Measurements from ENCODE around the gene PON1.

PON1 gene

GRCh38 chr7:95311389-95311788 lies 12.9 kb downstream of the PON1 start:
- Histone ChIP-seq H2AFZ (ENCODE audit: low read depth, low read length) (no peak overlapping the region), H3K36me3 (ENCODE audit: insufficient read depth, low read length) (no peaks in the 10 kb centered on the region), H3K9me3 (ENCODE audit: low read length) (no peaks in the 10 kb centered on the region), H3K27me3 (ENCODE audit: insufficient read depth, low read length) (no peaks in the 10 kb centered on the region), H3K4me3 (ENCODE audit: low read length) (no peak overlapping the region), H3K4me1 (ENCODE audit: insufficient read depth, low read length) (peaks cover 13% of the 10 kb centered on the region)

DNA sequence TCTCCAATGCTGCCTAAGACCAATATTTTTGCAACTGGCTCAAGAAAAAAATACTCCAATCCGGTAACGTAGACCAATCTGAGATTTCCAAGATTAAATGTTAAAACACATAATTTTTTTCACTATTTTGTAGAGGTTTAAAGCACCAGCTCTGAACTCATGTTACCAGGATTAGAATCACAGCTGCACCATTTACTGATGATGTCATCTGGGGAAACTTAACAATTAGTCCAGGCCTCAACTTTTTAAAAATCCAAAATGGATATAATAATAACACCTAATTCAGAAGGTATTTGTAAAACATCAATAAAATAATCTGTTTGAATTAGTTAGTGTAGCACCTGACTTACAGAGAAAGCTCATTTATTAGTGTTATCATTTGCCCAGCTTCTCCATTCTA lies 14.4 kb downstream of the PON1 start:
- no peak overlapping the region for H3K4me3 ChIP-seq (ENCODE audit: low read length)
- H2AFZ ChIP-seq (ENCODE audit: low read depth, low read length): no peak overlapping the region
- H3K36me3 ChIP-seq (ENCODE audit: insufficient read depth, low read length): no peaks in the 10 kb centered on the region
- H3K27me3 ChIP-seq (ENCODE audit: insufficient read depth, low read length): no peaks in the 10 kb centered on the region
- H3K9me3 ChIP-seq (ENCODE audit: low read length): no peaks in the 10 kb centered on the region
- peaks cover 13% of the 10 kb centered on the region for H3K4me1 ChIP-seq (ENCODE audit: insufficient read depth, low read length)

DNA sequence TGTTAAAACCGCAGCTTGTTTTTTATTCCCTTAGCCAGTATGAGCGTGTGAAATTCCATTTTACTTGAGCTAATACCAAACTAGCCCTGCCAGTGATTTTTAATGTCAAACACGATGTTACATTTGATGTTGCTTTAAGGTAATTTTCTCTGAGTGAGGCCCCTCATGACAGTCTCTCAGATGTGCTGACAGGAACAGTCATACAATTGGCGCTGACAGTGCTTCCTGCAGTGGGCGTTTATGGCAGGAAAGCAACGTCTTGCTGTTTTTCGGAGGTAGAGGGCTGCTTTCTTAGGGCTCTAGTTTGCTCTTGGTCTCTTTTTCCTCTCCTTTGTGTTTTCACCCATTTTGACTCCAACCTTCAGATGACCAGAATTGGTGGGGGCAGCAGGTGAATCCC lies 19.3 kb downstream of the PON1 start:
- no peaks in the 10 kb centered on the region for H3K36me3 ChIP-seq (ENCODE audit: insufficient read depth, low read length)
- no peak overlapping the region for H2AFZ ChIP-seq (ENCODE audit: low read depth, low read length)
- no peak overlapping the region for H3K4me3 ChIP-seq (ENCODE audit: low read length)
- H3K27me3 ChIP-seq (ENCODE audit: insufficient read depth, low read length): no peaks in the 10 kb centered on the region
- peaks cover 22% of the 10 kb centered on the region for H3K4me1 ChIP-seq (ENCODE audit: insufficient read depth, low read length)
- H3K9me3 ChIP-seq (ENCODE audit: low read length): no peaks in the 10 kb centered on the region

GRCh38 chr7:95303013-95303905 lies 21.1 kb downstream of the PON1 start:
- peaks cover 8% of the 10 kb centered on the region for H3K4me1 ChIP-seq (ENCODE audit: insufficient read depth, low read length)
- H3K4me3 ChIP-seq (ENCODE audit: low read length): no peak overlapping the region
- H3K27me3 ChIP-seq (ENCODE audit: insufficient read depth, low read length): no peaks in the 10 kb centered on the region
- no peak overlapping the region for H2AFZ ChIP-seq (ENCODE audit: low read depth, low read length)
- no peaks in the 10 kb centered on the region for H3K36me3 ChIP-seq (ENCODE audit: insufficient read depth, low read length)
- H3K9me3 ChIP-seq (ENCODE audit: low read length): no peaks in the 10 kb centered on the region

- no peaks in the 10 kb centered on the region for H3K27me3 ChIP-seq (ENCODE audit: insufficient read depth, low read length)
- no peak overlapping the region for H3K4me3 ChIP-seq (ENCODE audit: low read length)
- no peak overlapping the region for H2AFZ ChIP-seq (ENCODE audit: low read depth, low read length)
- no peaks in the 10 kb centered on the region for H3K9me3 ChIP-seq (ENCODE audit: low read length)
- no peaks in the 10 kb centered on the region for H3K36me3 ChIP-seq (ENCODE audit: insufficient read depth, low read length)
- peaks cover 4% of the 10 kb centered on the region for H3K4me1 ChIP-seq (ENCODE audit: insufficient read depth, low read length)
These were observed 26.2 kb downstream of the PON1 start for GRCh38 chr7:95298091-95298490.

- H3K27me3 ChIP-seq (ENCODE audit: insufficient read depth, low read length): no peaks in the 10 kb centered on the region
- no peak overlapping the region for H2AFZ ChIP-seq (ENCODE audit: low read depth, low read length)
- no peaks in the 10 kb centered on the region for H3K36me3 ChIP-seq (ENCODE audit: insufficient read depth, low read length)
- H3K9me3 ChIP-seq (ENCODE audit: low read length): no peaks in the 10 kb centered on the region
- H3K4me3 ChIP-seq (ENCODE audit: low read length): no peak overlapping the region
- peaks cover 5% of the 10 kb centered on the region for H3K4me1 ChIP-seq (ENCODE audit: insufficient read depth, low read length)
These were observed 27.3 kb downstream of the PON1 start for GRCh38 chr7:95297041-95297440.

DNA sequence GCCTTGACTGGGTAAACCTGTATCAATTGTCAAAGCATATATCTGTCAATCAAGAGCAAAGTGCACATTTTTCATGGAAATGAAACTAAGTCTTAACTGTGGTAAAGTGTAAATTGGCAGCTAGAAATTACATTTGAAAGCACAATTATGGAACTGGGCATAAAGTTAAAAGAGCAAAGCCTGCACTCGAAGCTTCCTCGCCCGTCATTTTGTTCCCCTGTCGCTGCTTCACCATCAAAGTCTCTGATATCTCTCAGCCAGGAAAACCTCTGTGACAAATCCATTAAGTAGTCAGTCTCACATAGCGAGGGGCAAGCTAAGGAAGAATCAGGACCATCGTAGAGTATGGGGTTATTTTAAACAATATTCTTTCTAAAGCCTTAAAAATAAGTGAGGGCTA lies 27.9 kb downstream of the PON1 start:
- Histone ChIP-seq H3K4me3 (ENCODE audit: low read length) (no peak overlapping the region), H3K36me3 (ENCODE audit: insufficient read depth, low read length) (no peaks in the 10 kb centered on the region), H3K4me1 (ENCODE audit: insufficient read depth, low read length) (peaks cover 5% of the 10 kb centered on the region), H2AFZ (ENCODE audit: low read depth, low read length) (no peak overlapping the region), H3K27me3 (ENCODE audit: insufficient read depth, low read length) (no peaks in the 10 kb centered on the region), H3K9me3 (ENCODE audit: low read length) (no peaks in the 10 kb centered on the region)

GRCh38 chr7:95295397-95295796 lies 28.9 kb downstream of the PON1 start:
- H3K27me3 ChIP-seq (ENCODE audit: insufficient read depth, low read length): no peaks in the 10 kb centered on the region
- peaks cover 5% of the 10 kb centered on the region for H3K4me1 ChIP-seq (ENCODE audit: insufficient read depth, low read length)
- no peaks in the 10 kb centered on the region for H3K9me3 ChIP-seq (ENCODE audit: low read length)
- no peak overlapping the region for H2AFZ ChIP-seq (ENCODE audit: low read depth, low read length)
- no peak overlapping the region for H3K4me3 ChIP-seq (ENCODE audit: low read length)
- H3K36me3 ChIP-seq (ENCODE audit: insufficient read depth, low read length): peaks cover under 1% of the 10 kb centered on the region

DNA sequence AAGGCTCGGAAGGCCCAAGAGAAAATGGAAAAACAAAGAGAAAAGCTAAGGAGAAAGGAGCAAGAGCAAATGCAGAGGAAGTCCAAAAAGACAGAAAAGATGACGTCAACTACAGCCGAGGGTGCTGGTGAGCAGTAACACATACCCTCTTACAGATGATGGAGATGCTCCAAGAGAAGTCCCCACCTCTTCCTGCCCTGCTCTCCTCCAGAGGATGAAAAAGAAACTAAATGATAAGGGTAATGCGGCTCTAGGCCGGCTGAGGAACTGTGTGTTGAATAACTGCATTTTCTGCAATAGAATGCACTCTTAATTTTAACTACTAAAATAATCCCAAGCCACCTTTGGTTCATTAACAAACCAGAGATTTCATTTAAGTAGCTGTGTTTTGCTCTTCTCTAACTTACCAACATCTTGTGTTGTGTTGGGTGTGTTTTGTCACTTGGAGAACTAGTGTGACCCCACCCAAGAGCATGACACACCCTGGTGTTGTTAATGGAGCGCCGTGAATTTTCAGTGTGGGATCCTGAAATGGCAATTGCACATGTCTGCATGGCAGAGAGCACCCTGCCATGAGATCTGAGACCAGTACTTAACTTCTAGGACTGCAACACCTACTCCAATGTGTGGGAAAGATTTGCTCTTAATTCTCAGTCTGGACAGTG lies 34.0 kb downstream of the PON1 start:
- peaks cover 5% of the 10 kb centered on the region for H3K4me1 ChIP-seq (ENCODE audit: insufficient read depth, low read length)
- H3K36me3 ChIP-seq (ENCODE audit: insufficient read depth, low read length): peaks cover 3% of the 10 kb centered on the region
- H3K4me3 ChIP-seq (ENCODE audit: low read length): no peak overlapping the region
- H2AFZ ChIP-seq (ENCODE audit: low read depth, low read length): no peak overlapping the region
- H3K9me3 ChIP-seq (ENCODE audit: low read length): no peaks in the 10 kb centered on the region
- H3K27me3 ChIP-seq (ENCODE audit: insufficient read depth, low read length): no peaks in the 10 kb centered on the region

DNA sequence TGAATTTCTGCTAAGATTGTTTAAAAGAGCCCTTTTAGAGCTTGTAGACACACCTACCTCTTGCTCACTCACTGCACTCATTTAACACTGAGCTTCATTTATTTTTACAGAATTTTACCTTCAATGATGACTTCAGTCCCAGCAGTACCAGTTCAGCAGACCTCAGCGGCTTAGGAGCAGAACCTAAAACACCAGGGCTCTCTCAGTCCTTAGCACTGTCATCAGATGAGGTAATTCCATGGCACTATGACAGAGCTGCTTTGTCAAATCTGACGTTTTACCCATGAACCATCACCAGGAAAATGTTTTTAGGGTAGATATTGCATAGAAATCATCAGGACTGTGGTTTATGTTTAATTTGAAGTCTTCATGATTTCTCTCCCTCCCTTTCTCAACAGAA lies 38.2 kb downstream of the PON1 start:
- Histone ChIP-seq H3K27me3 (ENCODE audit: insufficient read depth, low read length) (no peaks in the 10 kb centered on the region), H3K36me3 (ENCODE audit: insufficient read depth, low read length) (peaks cover 3% of the 10 kb centered on the region), H3K4me3 (ENCODE audit: low read length) (no peak overlapping the region), H3K9me3 (ENCODE audit: low read length) (no peaks in the 10 kb centered on the region), H2AFZ (ENCODE audit: low read depth, low read length) (no peak overlapping the region), H3K4me1 (ENCODE audit: insufficient read depth, low read length) (no peaks in the 10 kb centered on the region)

- Histone ChIP-seq H3K9me3 (ENCODE audit: low read length) (no peaks in the 10 kb centered on the region), H3K4me1 (ENCODE audit: insufficient read depth, low read length) (no peaks in the 10 kb centered on the region), H2AFZ (ENCODE audit: low read depth, low read length) (no peak overlapping the region), H3K4me3 (ENCODE audit: low read length) (no peak overlapping the region), H3K36me3 (ENCODE audit: insufficient read depth, low read length) (no peaks in the 10 kb centered on the region), H3K27me3 (ENCODE audit: insufficient read depth, low read length) (no peaks in the 10 kb centered on the region)
These were observed 44.9 kb downstream of the PON1 start for GRCh38 chr7:95279417-95279816.

DNA sequence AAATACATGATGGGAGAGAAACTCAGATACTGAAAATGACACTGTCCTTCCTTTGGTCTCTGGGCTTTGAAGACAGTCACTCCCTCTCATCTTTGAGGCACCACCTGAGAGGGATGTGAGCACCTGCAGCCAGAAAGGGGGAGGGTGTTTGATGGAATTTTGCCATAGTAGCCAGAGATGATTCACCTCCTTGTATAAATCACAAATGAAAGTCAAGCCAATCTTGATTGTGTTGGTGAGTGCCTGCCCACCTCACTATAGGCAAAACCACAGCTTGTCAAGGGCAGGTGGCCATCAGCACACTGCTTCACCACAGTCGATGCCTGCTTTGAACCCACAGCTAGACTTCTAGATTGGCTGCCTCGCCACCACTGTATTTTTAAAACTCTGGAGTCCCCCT lies 48.2 kb downstream of the PON1 start:
- peaks cover 5% of the 10 kb centered on the region for H3K36me3 ChIP-seq (ENCODE audit: insufficient read depth, low read length)
- H3K4me1 ChIP-seq (ENCODE audit: insufficient read depth, low read length): no peaks in the 10 kb centered on the region
- H3K27me3 ChIP-seq (ENCODE audit: insufficient read depth, low read length): no peaks in the 10 kb centered on the region
- H3K4me3 ChIP-seq (ENCODE audit: low read length): no peak overlapping the region
- no peak overlapping the region for H2AFZ ChIP-seq (ENCODE audit: low read depth, low read length)
- no peaks in the 10 kb centered on the region for H3K9me3 ChIP-seq (ENCODE audit: low read length)

DNA sequence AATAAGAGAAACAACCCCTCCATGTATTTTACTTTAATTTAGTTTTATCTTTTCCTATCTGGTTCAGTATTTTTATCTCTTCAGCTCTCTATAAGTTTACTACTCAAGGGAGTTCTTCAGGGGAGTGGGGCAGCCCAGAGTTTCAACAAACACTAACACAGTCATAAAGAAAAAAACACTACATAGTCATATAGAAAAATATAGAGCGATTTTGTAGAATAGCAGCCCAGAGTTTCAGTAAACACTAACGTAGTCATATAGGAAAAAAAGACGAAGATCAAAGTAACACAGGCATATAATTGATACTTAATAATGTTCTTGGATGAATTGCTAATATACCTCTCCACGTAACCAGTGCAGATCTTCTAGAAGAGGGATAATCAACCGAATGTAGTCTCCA lies 54.7 kb downstream of the PON1 start:
- H3K27me3 ChIP-seq (ENCODE audit: insufficient read depth, low read length): no peaks in the 10 kb centered on the region
- H3K4me3 ChIP-seq (ENCODE audit: low read length): no peak overlapping the region
- no peaks in the 10 kb centered on the region for H3K9me3 ChIP-seq (ENCODE audit: low read length)
- H3K36me3 ChIP-seq (ENCODE audit: insufficient read depth, low read length): peaks cover 10% of the 10 kb centered on the region
- H2AFZ ChIP-seq (ENCODE audit: low read depth, low read length): no peak overlapping the region
- H3K4me1 ChIP-seq (ENCODE audit: insufficient read depth, low read length): peaks cover 8% of the 10 kb centered on the region

Measured in neuron (in vitro differentiated cells).